MM.1S (cell line): ENCODE data around the gene DDX25.

ENCODE experiments used
- DNase-seq: peaks from one replicate; pipeline ENCODE4 v3.0.0-alpha.2; 2015
- H2AFZ ChIP-seq: fragments of 300-600 bp; sonication (generic); 2 replicates; pipeline ENCODE4 v1.6.0; 2016; ENCODE audit warnings: antibody characterized with exemption, low read length
- H3F3A ChIP-seq: fragments of 300-600 bp; sonication (generic); 2 replicates; pipeline ENCODE4 v1.6.1; 2016; ENCODE audit warnings: mild to moderate bottlenecking, antibody characterized with exemption, low read length, moderate library complexity, mixed read lengths; ENCODE audit not compliant: insufficient read depth
- H3K27ac ChIP-seq: fragments of 300-600 bp; sonication (generic); 2 replicates; pipeline ENCODE4 v1.5.1; 2016; ENCODE audit warnings: mild to moderate bottlenecking, low read length
- H3K27me3 ChIP-seq: fragments of 300-600 bp; sonication (generic); replicated peaks from 2 replicates; pipeline ENCODE4 v1.6.0; 2016; ENCODE audit warnings: low read length; ENCODE audit not compliant: insufficient read depth
- H3K36me3 ChIP-seq: fragments of 300-600 bp; sonication (generic); replicated peaks from 2 replicates; pipeline ENCODE4 v1.6.1; 2016; ENCODE audit warnings: mild to moderate bottlenecking, low read length, mixed read lengths; ENCODE audit not compliant: insufficient read depth
- H3K4me1 ChIP-seq: fragments of 300-600 bp; sonication (generic); 2 replicates; pipeline ENCODE4 v1.6.1; 2016; ENCODE audit warnings: low read length, mixed read lengths
- H3K4me2 ChIP-seq: fragments of 300-600 bp; sonication (generic); 2 replicates; pipeline ENCODE4 v1.6.0; 2016; ENCODE audit warnings: low read depth, low read length
- H3K4me3 ChIP-seq: fragments of 300-600 bp; sonication (generic); 2 replicates; pipeline ENCODE4 v1.5.1; 2016; ENCODE audit warnings: low read length, mixed read lengths
- H3K79me2 ChIP-seq: fragments of 300-600 bp; sonication (generic); 2 replicates; pipeline ENCODE4 v1.6.1; 2016; ENCODE audit warnings: mixed run types, low read length, mixed read lengths
- H3K9ac ChIP-seq: fragments of 300-600 bp; sonication (generic); 2 replicates; pipeline ENCODE4 v1.6.1; 2016; ENCODE audit warnings: low read length, mixed read lengths
- H3K9me2 ChIP-seq: fragments of 300-600 bp; sonication (generic); replicated peaks from 2 replicates; pipeline ENCODE4 v1.6.1; 2016; ENCODE audit warnings: mild to moderate bottlenecking, low read length, mixed read lengths; ENCODE audit not compliant: insufficient read depth
- H3K9me3 ChIP-seq: fragments of 300-600 bp; sonication (generic); replicated peaks from 2 replicates; pipeline ENCODE4 v1.6.1; 2016; ENCODE audit warnings: mild to moderate bottlenecking, low read length, mixed read lengths; ENCODE audit not compliant: insufficient read depth
- H4K20me1 ChIP-seq: fragments of 300-600 bp; sonication (generic); 2 replicates; pipeline ENCODE4 v1.6.1; 2016; ENCODE audit warnings: mild to moderate bottlenecking, low read length, moderate library complexity, mixed read lengths; ENCODE audit not compliant: insufficient read depth
- EZH2 ChIP-seq: fragments of 300-600 bp; sonication (generic); optimal IDR thresholded peaks from 2 replicates; pipeline ENCODE3; 2017; ENCODE audit warnings: low read depth, mild to moderate bottlenecking, antibody characterized with exemption, low read length, mixed read lengths
- EZH2phosphoT487 ChIP-seq: fragments of 300-600 bp; sonication (generic); IDR thresholded peaks from 2 replicates; pipeline ENCODE4 v1.6.1; 2018; ENCODE audit warnings: antibody characterized with exemption, low read length
- TF ChIP-seq, protein P1 (sequence below): fragments of 300-600 bp; sonication (generic); IDR thresholded peaks from 2 replicates; pipeline ENCODE4 v1.5.1; 2016; ENCODE audit warnings: antibody characterized with exemption, low read length, mixed read lengths

DDX25 gene

DNA sequence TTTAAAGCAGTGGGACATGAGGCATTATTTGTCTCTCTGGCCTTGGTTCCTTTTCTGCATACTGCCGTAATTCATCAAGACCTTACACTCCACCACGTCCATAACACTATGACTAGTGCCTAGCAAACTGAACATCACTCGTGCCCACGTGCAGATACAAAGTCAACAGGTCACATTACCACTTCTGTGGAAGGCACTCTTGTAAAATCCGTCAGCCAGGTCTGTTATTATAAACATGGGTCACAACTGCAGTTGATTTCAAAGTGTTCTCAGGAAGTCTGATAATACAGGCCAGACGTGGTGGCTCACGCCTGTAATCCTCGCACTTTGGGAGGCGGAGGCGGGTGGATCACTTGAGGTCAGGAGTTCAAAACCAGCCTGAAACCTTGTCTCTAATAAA, 55.6 kb downstream of the DDX25 start:
- H3K79me2 ChIP-seq, result no peaks in the 10 kb centered on the region
- H3K4me3 ChIP-seq, result no peak overlapping the region
- H2AFZ ChIP-seq, result no peak overlapping the region
- H3K9me2 ChIP-seq, result no peaks in the 10 kb centered on the region
- H3K4me2 ChIP-seq, result no peak overlapping the region
- no peaks in the 10 kb centered on the region for H4K20me1 ChIP-seq
- H3F3A ChIP-seq, result no peaks in the 10 kb centered on the region
- H3K9ac ChIP-seq, result no peak overlapping the region
- H3K27me3 ChIP-seq, result no peaks in the 10 kb centered on the region
- no peak for TF ChIP-seq EZH2
- TF ChIP-seq, protein P1, sequence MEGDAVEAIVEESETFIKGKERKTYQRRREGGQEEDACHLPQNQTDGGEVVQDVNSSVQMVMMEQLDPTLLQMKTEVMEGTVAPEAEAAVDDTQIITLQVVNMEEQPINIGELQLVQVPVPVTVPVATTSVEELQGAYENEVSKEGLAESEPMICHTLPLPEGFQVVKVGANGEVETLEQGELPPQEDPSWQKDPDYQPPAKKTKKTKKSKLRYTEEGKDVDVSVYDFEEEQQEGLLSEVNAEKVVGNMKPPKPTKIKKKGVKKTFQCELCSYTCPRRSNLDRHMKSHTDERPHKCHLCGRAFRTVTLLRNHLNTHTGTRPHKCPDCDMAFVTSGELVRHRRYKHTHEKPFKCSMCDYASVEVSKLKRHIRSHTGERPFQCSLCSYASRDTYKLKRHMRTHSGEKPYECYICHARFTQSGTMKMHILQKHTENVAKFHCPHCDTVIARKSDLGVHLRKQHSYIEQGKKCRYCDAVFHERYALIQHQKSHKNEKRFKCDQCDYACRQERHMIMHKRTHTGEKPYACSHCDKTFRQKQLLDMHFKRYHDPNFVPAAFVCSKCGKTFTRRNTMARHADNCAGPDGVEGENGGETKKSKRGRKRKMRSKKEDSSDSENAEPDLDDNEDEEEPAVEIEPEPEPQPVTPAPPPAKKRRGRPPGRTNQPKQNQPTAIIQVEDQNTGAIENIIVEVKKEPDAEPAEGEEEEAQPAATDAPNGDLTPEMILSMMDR, result no peak
- no peak for TF ChIP-seq EZH2phosphoT487
- no peaks in the 10 kb centered on the region for H3K9me3 ChIP-seq
- H3K36me3 ChIP-seq, result 0 out of 2 replicates have a peak, but pooled peaks cover 3% of the 10 kb centered on the region
- no peak for DNase-seq
- H3K27ac ChIP-seq, result no peak overlapping the region
- H3K4me1 ChIP-seq, result no peaks in the 10 kb centered on the region

DNA sequence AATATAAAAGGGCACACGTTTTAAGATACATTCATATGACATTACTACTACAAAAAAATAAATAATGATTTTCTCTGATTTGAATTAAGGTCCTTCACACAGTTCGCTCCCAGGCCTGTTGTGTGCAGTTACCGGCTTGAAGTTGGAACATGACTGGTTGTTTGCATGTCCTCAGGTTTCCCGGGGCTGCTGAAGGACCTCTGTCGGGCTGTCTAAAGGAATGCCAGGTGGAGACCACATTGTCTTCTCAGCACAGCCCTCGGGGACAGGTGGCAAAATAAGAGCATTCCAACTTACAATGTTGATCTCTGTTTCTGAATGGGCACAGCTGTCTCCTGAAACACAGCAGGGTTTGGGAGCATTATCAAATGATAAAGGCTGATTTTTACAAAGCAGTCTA, 56.5 kb downstream of the DDX25 start:
- no peaks in the 10 kb centered on the region for H3F3A ChIP-seq
- no peaks in the 10 kb centered on the region for H3K9me2 ChIP-seq
- H3K4me2 ChIP-seq, result no peak overlapping the region
- TF ChIP-seq, protein P1, result no peak
- TF ChIP-seq EZH2 (no peak), EZH2phosphoT487 (no peak)
- no peak overlapping the region for H3K9ac ChIP-seq
- no peaks in the 10 kb centered on the region for H3K79me2 ChIP-seq
- no peaks in the 10 kb centered on the region for H3K27me3 ChIP-seq
- H3K27ac ChIP-seq, result no peak overlapping the region
- H3K9me3 ChIP-seq, result no peaks in the 10 kb centered on the region
- no peaks in the 10 kb centered on the region for H3K4me1 ChIP-seq
- no peaks in the 10 kb centered on the region for H4K20me1 ChIP-seq
- no peak for DNase-seq
- no peak overlapping the region for H2AFZ ChIP-seq
- H3K4me3 ChIP-seq, result no peak overlapping the region
- H3K36me3 ChIP-seq, result 0 out of 2 replicates have a peak, but pooled peaks cover 3% of the 10 kb centered on the region

DNA sequence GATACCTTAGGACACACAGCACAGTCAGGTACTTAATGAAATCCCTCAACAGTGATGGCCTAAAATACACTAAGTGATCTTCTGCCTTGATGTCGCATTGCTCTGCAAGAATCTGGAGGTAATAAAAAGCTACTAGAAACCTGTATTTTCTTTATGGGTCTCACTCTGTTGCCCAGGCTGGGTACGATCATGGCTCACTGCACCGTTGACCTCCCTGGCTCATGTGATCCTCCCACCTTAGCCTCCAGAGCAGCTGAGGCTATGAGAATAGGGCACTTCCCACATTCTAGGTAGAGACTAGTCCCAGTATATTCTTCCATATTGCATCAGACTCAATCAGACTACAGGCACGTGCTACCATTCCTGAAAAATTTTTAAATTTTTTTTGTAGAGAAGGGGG, 63.2 kb downstream of the DDX25 start:
- no peaks in the 10 kb centered on the region for H3K9me2 ChIP-seq
- H3K9me3 ChIP-seq, result no peaks in the 10 kb centered on the region
- TF ChIP-seq EZH2 (no peak), EZH2phosphoT487 (no peak)
- TF ChIP-seq, protein P1, result no peak
- H3K4me3 ChIP-seq, result no peak overlapping the region
- DNase-seq, result no peak
- H3K27ac ChIP-seq, result no peak overlapping the region
- no peak overlapping the region for H3K9ac ChIP-seq
- no peaks in the 10 kb centered on the region for H3K79me2 ChIP-seq
- H3K4me2 ChIP-seq, result no peak overlapping the region
- H4K20me1 ChIP-seq, result no peaks in the 10 kb centered on the region
- H3K27me3 ChIP-seq, result no peaks in the 10 kb centered on the region
- 0 out of 2 replicates have a peak, but pooled peaks cover 2% of the 10 kb centered on the region for H3K36me3 ChIP-seq
- no peak overlapping the region for H2AFZ ChIP-seq
- no peaks in the 10 kb centered on the region for H3F3A ChIP-seq
- no peaks in the 10 kb centered on the region for H3K4me1 ChIP-seq
